ENCODE measurements around the gene CFAP54.

DNA sequence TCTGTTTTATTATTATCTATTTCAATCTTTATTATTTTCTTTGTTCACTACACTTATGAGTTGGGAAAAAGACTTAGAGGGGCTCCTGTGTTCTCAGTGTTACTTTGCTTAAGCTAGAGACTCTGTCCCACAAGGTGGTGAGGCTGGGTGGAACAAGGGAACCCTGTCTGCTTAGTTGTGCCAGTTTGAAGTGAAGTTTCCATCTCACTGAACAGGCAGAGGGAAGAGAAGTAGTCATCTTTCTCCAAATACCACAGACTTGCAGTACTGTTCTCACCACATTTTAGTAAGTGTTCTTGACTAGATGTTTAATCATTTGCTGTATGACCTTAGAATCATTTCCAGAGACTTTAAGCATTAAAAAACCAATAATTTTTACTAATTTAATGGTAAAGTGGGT is 222.0 kb downstream of the CFAP54 start:
- TF ChIP-seq, protein P1, sequence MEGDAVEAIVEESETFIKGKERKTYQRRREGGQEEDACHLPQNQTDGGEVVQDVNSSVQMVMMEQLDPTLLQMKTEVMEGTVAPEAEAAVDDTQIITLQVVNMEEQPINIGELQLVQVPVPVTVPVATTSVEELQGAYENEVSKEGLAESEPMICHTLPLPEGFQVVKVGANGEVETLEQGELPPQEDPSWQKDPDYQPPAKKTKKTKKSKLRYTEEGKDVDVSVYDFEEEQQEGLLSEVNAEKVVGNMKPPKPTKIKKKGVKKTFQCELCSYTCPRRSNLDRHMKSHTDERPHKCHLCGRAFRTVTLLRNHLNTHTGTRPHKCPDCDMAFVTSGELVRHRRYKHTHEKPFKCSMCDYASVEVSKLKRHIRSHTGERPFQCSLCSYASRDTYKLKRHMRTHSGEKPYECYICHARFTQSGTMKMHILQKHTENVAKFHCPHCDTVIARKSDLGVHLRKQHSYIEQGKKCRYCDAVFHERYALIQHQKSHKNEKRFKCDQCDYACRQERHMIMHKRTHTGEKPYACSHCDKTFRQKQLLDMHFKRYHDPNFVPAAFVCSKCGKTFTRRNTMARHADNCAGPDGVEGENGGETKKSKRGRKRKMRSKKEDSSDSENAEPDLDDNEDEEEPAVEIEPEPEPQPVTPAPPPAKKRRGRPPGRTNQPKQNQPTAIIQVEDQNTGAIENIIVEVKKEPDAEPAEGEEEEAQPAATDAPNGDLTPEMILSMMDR (conservative IDR thresholded peaks at IDR 0.05; ENCODE audit: low read depth, low read length): no peak
- TF ChIP-seq EZH2 (IDR thresholded peaks at IDR 0.05; ENCODE audit: borderline replicate concordance, low read depth, low read length, poor library complexity, severe bottlenecking): no peak

All from A673 (cell line).